HCT116 (cell line): ENCODE results near the gene CPA4.

Experiments
- CTCF ChIP-seq, 3 experiments: fragments of 200-600 bp in 1 of 3; sonication (generic) in 1 of 3; IDR thresholded peaks in 2 of 3; conservative IDR thresholded peaks in 1 of 3; 2 replicates each; pipeline ENCODE4 v1.5.1; 2012 to 2017; ENCODE audit warnings: low read depth in 2 of 3, low read length in 2 of 3, antibody characterized with exemption in 1 of 3, borderline replicate concordance in 1 of 3, control low read depth in 1 of 3, mild to moderate bottlenecking in 1 of 3, mixed read lengths in 1 of 3, mixed run types in 1 of 3, moderate library complexity in 1 of 3; ENCODE audit not compliant: insufficient read depth in 1 of 3
- EGR1 ChIP-seq: IDR thresholded peaks from 2 replicates; pipeline ENCODE4 v1.6.1; 2012; ENCODE audit warnings: low read depth
- POLR2A ChIP-seq: IDR thresholded peaks from 2 replicates; pipeline ENCODE4 v1.7.0; 2011; ENCODE audit warnings: borderline replicate concordance; ENCODE audit not compliant: insufficient read depth, insufficient read length; ENCODE audit errors: extremely low read depth
- RAD21 ChIP-seq: IDR thresholded peaks from 2 replicates; pipeline ENCODE4 v1.6.1; 2012; ENCODE audit warnings: low read depth, mild to moderate bottlenecking
- TCF7L2 ChIP-seq: IDR thresholded peaks from 2 replicates; pipeline ENCODE4 v1.7.0; 2011; ENCODE audit warnings: borderline replicate concordance, inconsistent platforms; ENCODE audit not compliant: insufficient read depth, insufficient read length; ENCODE audit errors: extremely low read depth
- ZNF274 ChIP-seq: fragments of 200-500 bp; sonication (Bioruptor generic); IDR thresholded peaks from 2 replicates; pipeline ENCODE4 v1.6.1; 2014; ENCODE audit warnings: mild to moderate bottlenecking, low read depth, low read length, inconsistent platforms

GRCh38 chr7:130298544-130299326 is 5.8 kb downstream of the CPA4 start:
- TF ChIP-seq TCF7L2 (no peak), RAD21 (no peak), POLR2A (no peak), CTCF (IDR thresholded peaks at IDR 0.05 in 2 of 3, conservative IDR thresholded peaks at IDR 0.05 in 1 of 3; ENCODE audit: borderline replicate concordance in 1 of 3, insufficient read depth in 1 of 3, low read depth in 2 of 3, low read length in 2 of 3) (no peak), EGR1 (no peak), ZNF274 (no peak)
